NCI-H510A treated with DMSO at 0.1 percent for 48 hours (cell line): ENCODE data around the gene CAPN7.

ENCODE experiments used
- DNase-seq: peaks from one replicate; lab custom pipeline; 2025; lab: John Stamatoyannopoulos, UW

CAPN7 gene

GRCh38 chr3:15199493-15200105, 6.4 kb upstream of the CAPN7 start:
- DNase-seq: no peak

DNA sequence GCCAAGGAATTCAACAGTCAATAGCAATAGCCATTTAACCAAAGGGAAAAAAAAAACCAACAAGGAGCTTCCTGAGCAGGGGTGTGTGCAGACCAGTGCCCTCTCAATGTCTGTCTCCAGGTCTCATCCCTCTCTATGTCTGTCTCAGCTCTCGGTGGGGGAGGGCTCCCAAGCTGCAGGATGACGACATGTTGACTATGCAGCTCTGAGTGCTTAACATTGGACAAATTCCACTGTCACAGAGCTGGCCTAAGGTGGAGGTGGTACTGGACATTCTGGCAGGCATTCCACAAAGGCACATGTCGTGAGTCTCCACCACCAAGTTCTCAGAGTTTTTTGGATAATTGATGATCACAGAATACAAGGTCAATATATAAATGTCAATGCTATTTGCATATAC, 2.0 kb upstream of the CAPN7 start:
- DNase-seq: no peak

- DNase-seq: no peak
Observed at GRCh38 chr3:15205482-15205933, 538 bp upstream of the CAPN7 start.

- DNase-seq: no peak
Observed at GRCh38 chr3:15206662-15207576, 873 bp downstream of the CAPN7 start.

GRCh38 chr3:15207836-15208504, 1.9 kb downstream of the CAPN7 start:
- DNase-seq: no peak

- no peak for DNase-seq
Observed at GRCh38 chr3:15211937-15212336, 5.9 kb downstream of the CAPN7 start.

- no peak for DNase-seq
Observed at GRCh38 chr3:15214758-15215157, 8.7 kb downstream of the CAPN7 start.

DNA sequence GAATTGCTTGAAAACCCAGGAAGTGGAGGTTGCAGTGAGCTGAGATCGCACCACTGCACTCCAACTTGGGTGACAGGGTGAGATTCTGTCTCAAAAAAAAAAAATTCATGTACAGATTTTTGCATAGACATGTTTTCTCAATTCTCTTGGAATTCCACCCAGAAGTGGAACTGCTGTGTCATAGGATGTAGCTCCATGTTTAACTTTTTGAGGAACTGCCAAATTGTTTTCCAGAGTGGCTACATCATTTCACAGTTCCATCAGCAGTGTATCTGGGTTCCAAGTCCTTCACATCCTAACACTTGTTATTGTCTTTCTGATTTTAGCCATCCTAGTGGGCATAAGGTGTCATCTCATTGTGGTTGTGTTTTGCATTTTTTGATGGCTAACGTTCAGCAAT, 9.9 kb downstream of the CAPN7 start:
- DNase-seq: no peak

GRCh38 chr3:15216501-15216900, 10.5 kb downstream of the CAPN7 start:
- no peak for DNase-seq

DNA sequence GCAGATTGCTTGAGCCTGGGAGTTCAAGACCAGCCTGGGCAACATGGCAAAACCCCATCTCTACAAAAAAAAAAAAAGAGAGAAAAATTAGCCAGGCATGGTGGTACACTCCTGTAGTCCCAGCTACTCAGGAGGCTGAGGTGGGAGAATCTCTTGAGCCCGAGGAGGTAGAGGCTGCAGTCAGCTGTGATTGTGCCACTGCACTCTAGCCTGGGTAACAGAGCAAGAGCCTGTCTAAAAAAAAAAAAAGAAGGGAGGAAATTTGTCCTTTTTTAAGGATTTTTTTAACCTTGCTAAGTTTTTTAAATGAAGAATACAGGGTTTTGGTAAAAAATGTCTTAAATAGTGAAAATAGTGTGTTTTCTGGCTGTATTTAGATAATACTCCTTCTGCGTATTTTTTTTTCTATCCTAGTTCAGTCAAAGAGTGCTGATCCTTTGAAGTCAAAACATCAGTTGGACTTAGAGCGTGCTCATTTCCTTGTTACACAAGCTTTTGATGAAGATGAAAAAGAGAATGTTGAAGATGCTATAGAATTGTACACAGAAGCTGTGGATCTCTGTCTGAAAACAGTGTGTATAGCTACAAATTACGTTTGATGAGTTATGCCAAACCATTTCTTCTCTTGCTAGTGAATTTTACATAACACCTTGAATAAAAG, 11.1 kb downstream of the CAPN7 start:
- DNase-seq: no peak

- no peak for DNase-seq
Observed at GRCh38 chr3:15217841-15218267, 11.8 kb downstream of the CAPN7 start.

DNA sequence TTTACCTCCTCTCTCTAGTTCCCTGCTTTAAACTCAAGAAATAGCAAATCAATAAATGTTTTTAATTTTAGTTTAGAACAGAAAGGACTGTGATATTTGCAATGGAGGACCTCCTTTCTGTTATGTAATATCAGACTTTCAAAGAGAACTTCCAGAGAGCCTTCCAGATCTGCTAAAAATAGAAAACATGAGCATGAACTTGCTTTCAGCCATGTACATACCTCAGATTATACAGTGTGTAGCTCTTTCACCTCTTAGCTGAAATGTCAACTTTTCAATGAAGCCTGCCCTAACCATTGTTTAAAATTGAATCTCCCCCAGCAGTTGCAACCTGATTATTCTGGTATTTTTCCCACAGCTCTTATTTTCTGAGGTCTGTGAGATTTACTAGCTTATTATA, 12.6 kb downstream of the CAPN7 start:
- DNase-seq: no peak

DNA sequence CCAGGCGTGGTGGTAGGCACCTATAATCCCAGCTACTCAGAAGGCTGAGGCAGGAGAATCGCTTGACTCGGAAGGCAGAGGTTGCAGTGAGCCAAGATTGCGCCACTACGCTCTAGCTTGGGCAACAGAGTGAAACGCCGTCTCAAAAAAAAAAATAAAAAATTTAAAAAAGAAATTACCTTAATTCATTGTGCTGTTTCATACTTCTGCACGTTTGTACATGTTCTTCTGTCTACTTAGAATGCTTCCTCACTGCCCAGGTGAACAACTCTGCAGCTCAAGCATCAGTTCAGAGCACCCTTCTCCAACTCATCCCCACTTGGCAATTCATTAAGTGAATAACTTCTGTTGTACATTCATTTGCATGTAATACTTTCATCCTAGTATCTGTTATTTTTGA, 14.0 kb downstream of the CAPN7 start:
- DNase-seq: no peak

GRCh38 chr3:15220661-15221060, 14.6 kb downstream of the CAPN7 start:
- DNase-seq: no peak

DNA sequence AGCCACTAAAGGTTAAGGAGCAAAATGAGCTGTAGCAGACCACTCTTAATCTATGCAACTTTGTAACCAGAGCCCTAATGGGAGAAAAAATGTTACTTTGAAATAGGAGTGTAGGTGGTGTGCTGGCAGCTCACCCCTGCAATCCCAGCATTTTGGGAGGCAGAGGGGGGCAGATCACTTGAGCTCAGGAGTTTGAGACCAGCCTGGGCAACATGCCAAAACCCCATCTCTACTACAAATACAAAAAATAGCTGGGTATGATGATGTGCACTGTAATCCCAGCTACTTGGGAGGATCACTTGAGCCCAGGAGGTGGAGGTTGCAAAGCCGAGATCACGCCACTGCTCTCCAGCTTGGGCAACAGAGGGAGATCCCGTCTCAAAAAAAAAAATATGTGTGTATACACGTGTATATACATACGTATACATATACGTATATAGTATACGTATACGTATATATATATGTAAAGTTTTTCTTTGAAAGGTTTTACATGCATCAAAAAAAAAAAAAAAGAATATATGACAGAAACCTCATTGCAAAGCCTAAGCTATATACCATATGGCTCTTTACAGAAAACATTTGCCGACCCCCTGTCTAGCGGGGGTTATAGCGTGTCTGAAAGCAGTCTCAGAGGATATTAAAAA, 15.7 kb downstream of the CAPN7 start:
- DNase-seq: no peak

DNA sequence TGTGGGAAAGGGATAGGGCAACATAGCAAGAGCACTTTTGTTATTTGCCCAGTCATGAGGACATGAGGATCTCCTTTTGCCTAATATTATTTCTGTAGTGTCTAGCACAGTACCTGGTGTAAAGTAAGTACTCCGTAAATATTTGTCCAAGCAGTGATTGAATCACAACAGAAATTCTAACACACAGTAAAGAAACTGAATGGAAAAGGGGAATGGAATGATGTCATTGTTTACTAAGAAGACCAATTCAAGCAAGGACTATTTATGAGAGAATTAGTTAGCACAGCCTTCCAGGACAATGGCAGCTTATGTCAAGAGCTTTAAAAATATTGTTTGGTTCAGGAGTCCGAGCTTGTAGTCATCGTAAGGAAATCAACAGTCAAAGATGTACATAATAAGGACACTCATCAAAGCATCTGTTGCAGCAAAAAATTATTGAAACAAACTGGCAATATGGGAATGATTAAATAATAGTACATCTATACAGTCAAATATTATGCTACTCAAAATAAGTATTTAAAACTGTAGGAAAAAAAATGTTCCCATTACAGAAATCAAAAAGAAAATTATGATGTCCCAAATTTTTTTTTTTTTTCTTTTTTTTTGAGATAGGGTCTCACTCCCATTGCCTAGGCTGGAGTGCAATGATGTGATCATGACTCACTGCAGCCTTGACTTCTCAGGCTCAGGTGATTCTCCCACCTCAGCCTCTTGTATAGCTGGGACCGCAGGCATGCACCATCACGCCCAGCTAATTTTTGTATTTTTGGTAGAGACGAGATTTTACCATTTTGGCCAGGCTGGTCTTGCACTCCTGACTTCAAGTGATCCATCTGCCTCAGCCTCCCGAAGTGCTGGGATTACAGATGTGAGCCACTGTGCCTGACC, 17.9 kb downstream of the CAPN7 start:
- DNase-seq: peak; percentile 5

DNA sequence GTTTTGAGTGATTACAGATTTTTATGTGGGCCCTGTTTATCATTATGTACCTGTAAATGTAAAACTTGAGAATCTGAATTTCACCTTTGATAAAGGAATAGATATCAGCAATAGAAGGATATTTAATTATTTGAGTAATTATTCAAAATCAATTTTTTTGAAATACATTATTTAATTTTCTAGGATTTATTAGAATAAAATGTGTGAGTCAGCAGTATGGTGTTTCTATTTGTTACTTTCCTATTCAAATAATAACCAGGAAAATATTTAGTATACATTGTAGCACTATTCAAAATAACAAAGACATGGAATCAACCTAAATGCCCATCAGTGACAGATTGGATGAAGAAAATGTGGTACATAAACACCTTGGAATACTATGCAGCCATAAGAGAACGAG, 22.1 kb downstream of the CAPN7 start:
- no peak for DNase-seq

GRCh38 chr3:15229262-15229661, 23.2 kb downstream of the CAPN7 start:
- DNase-seq: no peak

DNA sequence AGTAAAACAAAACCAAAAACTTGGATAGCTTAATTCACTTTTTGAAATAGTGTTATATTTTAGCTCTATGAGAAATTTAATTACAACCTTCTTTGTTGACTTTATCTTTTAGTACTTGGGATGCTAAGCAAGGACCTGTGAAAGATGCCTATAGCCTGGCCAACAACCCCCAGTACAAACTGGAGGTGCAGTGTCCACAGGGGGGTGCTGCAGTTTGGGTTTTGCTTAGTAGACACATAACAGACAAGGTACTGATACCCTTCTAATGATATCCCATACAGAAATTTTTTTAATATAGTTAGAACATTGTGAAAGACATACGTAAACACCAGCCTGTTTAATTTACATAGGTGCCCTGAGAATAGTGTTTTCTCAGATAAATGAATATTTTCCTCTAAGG, 35.3 kb downstream of the CAPN7 start:
- DNase-seq: no peak

- DNase-seq: no peak
Observed at GRCh38 chr3:15243822-15244482, 37.9 kb downstream of the CAPN7 start.
